NCI-H748 (cell line): ENCODE data around the gene CDK12.

Experiments
- DNase-seq: peaks from one replicate; lab custom pipeline; 2025; ENCODE audit not compliant: unreplicated experiment; lab: John Stamatoyannopoulos, UW

The CDK12 gene

GRCh38 chr17:39548494-39549225, 87.4 kb downstream of the CDK12 start:
- no peak for DNase-seq

GRCh38 chr17:39549747-39550573, 88.7 kb downstream of the CDK12 start:
- DNase-seq: no peak

GRCh38 chr17:39551879-39552278, 90.6 kb downstream of the CDK12 start:
- no peak for DNase-seq

GRCh38 chr17:39553341-39553945, 92.2 kb downstream of the CDK12 start:
- DNase-seq: no peak

GRCh38 chr17:39555368-39555767, 94.1 kb downstream of the CDK12 start:
- DNase-seq: no peak

- no peak for DNase-seq
Measured at GRCh38 chr17:39556423-39556822, 95.1 kb downstream of the CDK12 start.

GRCh38 chr17:39562395-39562794, 101.1 kb downstream of the CDK12 start:
- no peak for DNase-seq

- DNase-seq: no peak
Measured at GRCh38 chr17:39562976-39563375, 101.7 kb downstream of the CDK12 start.

GRCh38 chr17:39563476-39563875, 102.2 kb downstream of the CDK12 start:
- no peak for DNase-seq

- peak; percentile 51 for DNase-seq
Measured at GRCh38 chr17:39564211-39564848, 103.0 kb downstream of the CDK12 start.

GRCh38 chr17:39566094-39566850, 105.0 kb downstream of the CDK12 start:
- no peak for DNase-seq

GRCh38 chr17:39568702-39569101, 107.4 kb downstream of the CDK12 start:
- no peak for DNase-seq

GRCh38 chr17:39569126-39569525, 107.8 kb downstream of the CDK12 start:
- DNase-seq: no peak

- no peak for DNase-seq
Measured at GRCh38 chr17:39572121-39572520, 110.8 kb downstream of the CDK12 start.

- peak; percentile 80 for DNase-seq
Measured at GRCh38 chr17:39573447-39574298, 112.4 kb downstream of the CDK12 start.

- peak; percentile 43 for DNase-seq
Measured at GRCh38 chr17:39576187-39576586, 114.9 kb downstream of the CDK12 start.

GRCh38 chr17:39578272-39578671, 117.0 kb downstream of the CDK12 start:
- DNase-seq: no peak

GRCh38 chr17:39579318-39580081, 118.2 kb downstream of the CDK12 start:
- peak; percentile 43 for DNase-seq

GRCh38 chr17:39580082-39580468, 118.8 kb downstream of the CDK12 start:
- DNase-seq: no peak
